ENCODE measurements around the gene FNDC10. TPM values are rescaled to one million over a fixed set of nuclear protein-coding genes. Genes with fewer than 3 reads are reported as not detected.

Gene FNDC10
- total and polyA plus RNA-seq, 9 of the 15 experiments (the other 6 are each of a cell fraction or from before 2014, with no cell fraction given), result 0.08 to 6.3 (median 1.6) TPM

- no peak for TF ChIP-seq MLLT1 (IDR thresholded peaks at IDR 0.05)
- peak; percentile 93 for TF ChIP-seq ZNF668 (CRISPR knock-in tag; IDR thresholded peaks at IDR 0.05)
- TF ChIP-seq PBX2 (CRISPR knock-in tag; IDR thresholded peaks at IDR 0.05; ENCODE audit: low read depth), result no peak
- TF ChIP-seq PBX2 (tag; conservative IDR thresholded peaks at IDR 0.05; ENCODE audit: low read depth), result peak; percentile 67
- peak; percentile 78; the same call in 1 of the 2 replicates for TF ChIP-seq ZBTB9 (CRISPR knock-in tag; IDR thresholded peaks at IDR 0.05)
- TF ChIP-seq PHTF2 (CRISPR knock-in tag; IDR thresholded peaks at IDR 0.05), result no peak
- no peak for TF ChIP-seq MTA3 (IDR thresholded peaks at IDR 0.05; ENCODE audit: borderline replicate concordance)
- peak; percentile 74 for TF ChIP-seq TAF7 (tag; IDR thresholded peaks at IDR 0.05)
- no peak for TF ChIP-seq U2AF2 (optimal IDR thresholded peaks at IDR 0.05; ENCODE audit: low read depth, low read length)
- no peak for TF ChIP-seq KHSRP (IDR thresholded peaks at IDR 0.05)
- peak; percentile 93 for TF ChIP-seq IRF9 (tag; IDR thresholded peaks at IDR 0.05)
- TF ChIP-seq USF1 (CRISPR knock-in tag; IDR thresholded peaks at IDR 0.05), result peak; percentile 21; the same call in 1 of the 2 replicates
- no peak for TF ChIP-seq CREB3L1 (IDR thresholded peaks at IDR 0.05; ENCODE audit: borderline replicate concordance, low read depth)
- no peak for TF ChIP-seq GABPA (tag; conservative IDR thresholded peaks at IDR 0.05; ENCODE audit: low read depth)
- TF ChIP-seq NFRKB (IDR thresholded peaks at IDR 0.05; ENCODE audit: low read depth), result no peak
- peak; percentile 91 for TF ChIP-seq ZNF41 (CRISPR knock-in tag; conservative IDR thresholded peaks at IDR 0.05)
These were observed 10.0 kb upstream of the FNDC10 start (continued) for GRCh38 chr1:1609822-1610485.

Data from K562 (cell line).